MM.1S (cell line): Measurements from ENCODE around the gene TOM1L1.

Source experiments
- DNase-seq: peaks from one replicate; pipeline ENCODE4 v3.0.0-alpha.2; 2015
- H2AFZ ChIP-seq: fragments of 300-600 bp; sonication (generic); 2 replicates; pipeline ENCODE4 v1.6.0; 2016; ENCODE audit warnings: antibody characterized with exemption, low read length
- H3F3A ChIP-seq: fragments of 300-600 bp; sonication (generic); 2 replicates; pipeline ENCODE4 v1.6.1; 2016; ENCODE audit warnings: mild to moderate bottlenecking, antibody characterized with exemption, low read length, moderate library complexity, mixed read lengths; ENCODE audit not compliant: insufficient read depth
- H3K27ac ChIP-seq: fragments of 300-600 bp; sonication (generic); 2 replicates; pipeline ENCODE4 v1.5.1; 2016; ENCODE audit warnings: mild to moderate bottlenecking, low read length
- H3K27me3 ChIP-seq: fragments of 300-600 bp; sonication (generic); replicated peaks from 2 replicates; pipeline ENCODE4 v1.6.0; 2016; ENCODE audit warnings: low read length; ENCODE audit not compliant: insufficient read depth
- H3K36me3 ChIP-seq: fragments of 300-600 bp; sonication (generic); replicated peaks from 2 replicates; pipeline ENCODE4 v1.6.1; 2016; ENCODE audit warnings: mild to moderate bottlenecking, low read length, mixed read lengths; ENCODE audit not compliant: insufficient read depth
- H3K4me1 ChIP-seq: fragments of 300-600 bp; sonication (generic); 2 replicates; pipeline ENCODE4 v1.6.1; 2016; ENCODE audit warnings: low read length, mixed read lengths
- H3K4me2 ChIP-seq: fragments of 300-600 bp; sonication (generic); 2 replicates; pipeline ENCODE4 v1.6.0; 2016; ENCODE audit warnings: low read depth, low read length
- H3K4me3 ChIP-seq: fragments of 300-600 bp; sonication (generic); 2 replicates; pipeline ENCODE4 v1.5.1; 2016; ENCODE audit warnings: low read length, mixed read lengths
- H3K79me2 ChIP-seq: fragments of 300-600 bp; sonication (generic); 2 replicates; pipeline ENCODE4 v1.6.1; 2016; ENCODE audit warnings: mixed run types, low read length, mixed read lengths
- H3K9ac ChIP-seq: fragments of 300-600 bp; sonication (generic); 2 replicates; pipeline ENCODE4 v1.6.1; 2016; ENCODE audit warnings: low read length, mixed read lengths
- H3K9me2 ChIP-seq: fragments of 300-600 bp; sonication (generic); replicated peaks from 2 replicates; pipeline ENCODE4 v1.6.1; 2016; ENCODE audit warnings: mild to moderate bottlenecking, low read length, mixed read lengths; ENCODE audit not compliant: insufficient read depth
- H3K9me3 ChIP-seq: fragments of 300-600 bp; sonication (generic); replicated peaks from 2 replicates; pipeline ENCODE4 v1.6.1; 2016; ENCODE audit warnings: mild to moderate bottlenecking, low read length, mixed read lengths; ENCODE audit not compliant: insufficient read depth
- H4K20me1 ChIP-seq: fragments of 300-600 bp; sonication (generic); 2 replicates; pipeline ENCODE4 v1.6.1; 2016; ENCODE audit warnings: mild to moderate bottlenecking, low read length, moderate library complexity, mixed read lengths; ENCODE audit not compliant: insufficient read depth
- EZH2 ChIP-seq: fragments of 300-600 bp; sonication (generic); optimal IDR thresholded peaks from 2 replicates; pipeline ENCODE3; 2017; ENCODE audit warnings: low read depth, mild to moderate bottlenecking, antibody characterized with exemption, low read length, mixed read lengths
- EZH2phosphoT487 ChIP-seq: fragments of 300-600 bp; sonication (generic); IDR thresholded peaks from 2 replicates; pipeline ENCODE4 v1.6.1; 2018; ENCODE audit warnings: antibody characterized with exemption, low read length
- TF ChIP-seq, protein P1 (sequence below): fragments of 300-600 bp; sonication (generic); IDR thresholded peaks from 2 replicates; pipeline ENCODE4 v1.5.1; 2016; ENCODE audit warnings: antibody characterized with exemption, low read length, mixed read lengths

TOM1L1 gene

DNA sequence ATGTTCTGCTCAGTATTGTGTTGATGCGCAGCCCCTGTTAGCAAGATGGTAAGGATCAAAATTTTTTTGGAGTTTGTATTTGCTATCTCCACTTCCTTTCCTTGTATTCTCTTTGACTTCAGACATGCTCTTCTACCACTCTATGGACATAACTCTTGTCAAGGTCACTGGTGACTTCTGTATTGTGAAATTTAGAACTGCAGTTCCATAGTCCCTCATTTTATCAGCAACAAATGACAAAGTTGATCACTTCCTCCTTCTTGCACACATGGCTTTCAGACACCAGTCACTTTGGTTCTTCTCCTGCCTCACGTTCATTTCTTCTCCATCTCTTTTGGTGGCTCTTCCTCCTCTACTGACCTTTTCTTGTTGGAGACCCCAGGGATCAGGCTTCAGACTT lies 46.7 kb downstream of the TOM1L1 start:
- Histone ChIP-seq H3K27ac (no peak overlapping the region), H3K4me3 (no peak overlapping the region), H3K9me2 (no peaks in the 10 kb centered on the region), H3K27me3 (no peaks in the 10 kb centered on the region), H3K9me3 (no peaks in the 10 kb centered on the region), H3K36me3 (no peaks in the 10 kb centered on the region), H3K4me2 (no peak overlapping the region), H3K9ac (no peak overlapping the region), H3K79me2 (no peaks in the 10 kb centered on the region), H3K4me1 (no peaks in the 10 kb centered on the region), H4K20me1 (no peaks in the 10 kb centered on the region), H3F3A (no peaks in the 10 kb centered on the region), H2AFZ (no peak overlapping the region)
- DNase-seq = no peak
- TF ChIP-seq EZH2phosphoT487 = no peak
- TF ChIP-seq, protein P1, sequence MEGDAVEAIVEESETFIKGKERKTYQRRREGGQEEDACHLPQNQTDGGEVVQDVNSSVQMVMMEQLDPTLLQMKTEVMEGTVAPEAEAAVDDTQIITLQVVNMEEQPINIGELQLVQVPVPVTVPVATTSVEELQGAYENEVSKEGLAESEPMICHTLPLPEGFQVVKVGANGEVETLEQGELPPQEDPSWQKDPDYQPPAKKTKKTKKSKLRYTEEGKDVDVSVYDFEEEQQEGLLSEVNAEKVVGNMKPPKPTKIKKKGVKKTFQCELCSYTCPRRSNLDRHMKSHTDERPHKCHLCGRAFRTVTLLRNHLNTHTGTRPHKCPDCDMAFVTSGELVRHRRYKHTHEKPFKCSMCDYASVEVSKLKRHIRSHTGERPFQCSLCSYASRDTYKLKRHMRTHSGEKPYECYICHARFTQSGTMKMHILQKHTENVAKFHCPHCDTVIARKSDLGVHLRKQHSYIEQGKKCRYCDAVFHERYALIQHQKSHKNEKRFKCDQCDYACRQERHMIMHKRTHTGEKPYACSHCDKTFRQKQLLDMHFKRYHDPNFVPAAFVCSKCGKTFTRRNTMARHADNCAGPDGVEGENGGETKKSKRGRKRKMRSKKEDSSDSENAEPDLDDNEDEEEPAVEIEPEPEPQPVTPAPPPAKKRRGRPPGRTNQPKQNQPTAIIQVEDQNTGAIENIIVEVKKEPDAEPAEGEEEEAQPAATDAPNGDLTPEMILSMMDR = no peak
- TF ChIP-seq EZH2 = no peak

DNA sequence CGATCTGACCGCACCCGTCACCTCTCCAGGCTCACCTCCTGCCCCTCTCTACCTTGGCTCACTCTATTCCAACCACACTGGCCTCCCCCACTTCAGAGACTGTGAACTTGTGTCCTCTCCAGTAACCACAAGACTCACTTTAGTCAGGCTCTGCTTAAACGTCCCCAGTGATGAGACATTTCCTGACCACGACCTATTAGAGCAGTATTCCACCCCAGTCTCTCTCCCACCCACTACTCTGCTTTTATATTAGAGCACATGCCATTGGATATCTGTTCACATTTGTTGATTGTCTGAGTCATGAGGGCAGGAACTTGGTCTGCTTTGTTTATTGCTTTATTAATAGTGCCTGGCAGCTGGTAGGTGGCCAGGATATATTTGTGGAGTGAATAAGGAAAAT lies 47.7 kb downstream of the TOM1L1 start:
- Histone ChIP-seq H3K79me2 (no peaks in the 10 kb centered on the region), H4K20me1 (no peaks in the 10 kb centered on the region), H3K9me3 (no peaks in the 10 kb centered on the region), H3K27me3 (no peaks in the 10 kb centered on the region), H3K4me3 (no peak overlapping the region), H3F3A (no peaks in the 10 kb centered on the region), H3K4me2 (no peak overlapping the region), H3K36me3 (no peaks in the 10 kb centered on the region), H3K27ac (no peak overlapping the region), H3K9me2 (no peaks in the 10 kb centered on the region), H2AFZ (no peak overlapping the region), H3K9ac (no peak overlapping the region), H3K4me1 (no peaks in the 10 kb centered on the region)
- no peak for DNase-seq
- no peak for TF ChIP-seq EZH2phosphoT487
- TF ChIP-seq EZH2 = no peak
- TF ChIP-seq, protein P1 = no peak

DNA sequence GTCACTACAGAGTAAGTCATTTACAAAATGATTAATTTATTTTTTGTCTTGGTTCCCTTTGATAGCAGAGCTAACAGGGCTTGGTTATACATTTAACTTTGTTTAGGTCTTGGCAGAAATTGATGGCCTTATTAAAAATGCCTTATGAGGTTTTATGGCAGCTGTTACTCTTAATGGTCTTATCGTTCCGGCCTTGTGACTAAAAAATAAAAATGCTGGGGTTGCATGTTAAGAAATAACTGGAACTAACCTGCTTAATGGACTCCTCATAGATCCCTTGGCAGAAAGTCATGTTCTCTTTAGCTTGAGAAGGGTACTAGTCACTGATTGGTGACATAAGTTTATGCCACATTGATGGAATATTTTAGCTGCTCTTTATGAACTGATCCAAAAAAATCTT lies 49.5 kb downstream of the TOM1L1 start:
- Histone ChIP-seq H3K27me3 (no peaks in the 10 kb centered on the region), H3K79me2 (no peaks in the 10 kb centered on the region), H3K4me3 (no peak overlapping the region), H3K36me3 (no peaks in the 10 kb centered on the region), H3K9me2 (no peaks in the 10 kb centered on the region), H3K9me3 (no peaks in the 10 kb centered on the region), H3K9ac (no peak overlapping the region), H3K27ac (no peak overlapping the region), H2AFZ (no peak overlapping the region), H3K4me1 (no peaks in the 10 kb centered on the region), H4K20me1 (no peaks in the 10 kb centered on the region), H3K4me2 (no peak overlapping the region), H3F3A (no peaks in the 10 kb centered on the region)
- TF ChIP-seq EZH2 = no peak
- TF ChIP-seq EZH2phosphoT487 = no peak
- TF ChIP-seq, protein P1 = no peak
- DNase-seq = no peak

DNA sequence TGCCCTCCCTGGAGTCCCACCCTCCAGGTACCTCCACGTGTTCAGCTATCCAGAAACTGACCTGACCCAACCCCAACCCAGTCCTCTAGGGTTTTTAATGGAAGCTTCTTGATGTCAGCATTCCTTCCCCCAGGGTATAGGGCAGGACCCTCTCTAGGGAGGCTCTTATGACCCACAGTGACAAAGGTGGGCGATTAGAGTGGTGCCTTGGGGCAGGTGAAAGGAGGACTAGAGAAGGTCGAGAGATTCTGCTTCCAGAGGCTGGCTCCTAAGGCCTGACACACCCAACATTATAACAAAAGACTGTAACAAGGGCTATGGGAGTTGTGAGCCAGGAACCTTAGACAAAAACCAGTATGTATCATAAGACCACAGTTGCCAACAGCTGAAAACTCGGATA lies 50.6 kb downstream of the TOM1L1 start:
- DNase-seq = no peak
- Histone ChIP-seq H3K27me3 (no peaks in the 10 kb centered on the region), H3F3A (no peaks in the 10 kb centered on the region), H3K4me2 (no peak overlapping the region), H3K4me1 (no peaks in the 10 kb centered on the region), H3K9me2 (no peaks in the 10 kb centered on the region), H3K9me3 (no peaks in the 10 kb centered on the region), H2AFZ (no peak overlapping the region), H3K27ac (no peak overlapping the region), H4K20me1 (no peaks in the 10 kb centered on the region), H3K4me3 (no peak overlapping the region), H3K79me2 (no peaks in the 10 kb centered on the region), H3K36me3 (no peaks in the 10 kb centered on the region), H3K9ac (no peak overlapping the region)
- TF ChIP-seq, protein P1 = no peak
- no peak for TF ChIP-seq EZH2
- TF ChIP-seq EZH2phosphoT487 = no peak
